Measurements from ENCODE around the gene PPP1R11. TPM values are rescaled to one million over a fixed set of nuclear protein-coding genes. Genes with fewer than 3 reads are reported as not detected.

PPP1R11 gene
- total RNA-seq, 1 donor from 2014 or later: 43.0 TPM

DNA sequence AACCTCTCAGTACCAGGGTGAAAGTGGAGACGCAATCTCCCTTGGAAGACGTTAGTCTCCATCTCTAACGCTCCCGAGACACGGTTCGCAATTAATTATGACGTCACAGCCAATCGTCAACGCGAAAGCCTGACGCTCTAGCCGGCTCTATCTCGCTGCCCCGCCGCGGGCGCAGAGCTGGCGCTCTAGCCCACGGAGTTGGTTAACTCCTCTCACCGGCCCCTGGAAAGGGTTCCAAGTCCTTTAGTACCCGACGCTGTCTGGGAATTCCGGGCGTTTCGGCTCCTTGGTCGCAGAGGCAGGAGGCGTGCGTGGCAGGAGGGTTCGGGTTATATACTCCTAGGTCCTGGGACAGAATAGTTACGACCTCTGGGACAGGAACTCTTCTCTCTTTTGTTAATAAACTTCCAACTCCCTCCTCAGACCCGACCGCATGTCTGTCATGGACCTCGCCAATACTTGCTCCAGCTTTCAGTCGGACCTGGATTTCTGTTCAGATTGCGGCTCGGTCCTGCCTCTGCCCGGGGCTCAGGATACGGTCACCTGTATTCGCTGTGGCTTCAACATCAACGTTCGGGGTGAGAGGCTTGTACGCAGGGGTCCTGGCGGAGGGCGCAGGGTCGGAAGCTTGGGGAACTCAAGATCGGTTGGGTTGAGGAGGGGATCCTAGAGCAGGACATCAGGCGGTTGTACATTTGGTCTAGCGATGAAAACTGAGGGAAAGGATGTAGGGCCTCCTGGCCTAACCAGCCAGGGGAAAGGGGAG is 5.7 kb upstream of the PPP1R11 start, which contains the start of gene POLR1H:
POLR1H (plus strand) TSS at position 174 of the 766 bp plus-strand sequence; CDS start at position 434, 260 bp downstream.
- CTCF ChIA-PET: interaction anchor here (1.0 to 3.8 kb wide), 3 partner anchors 42 to 411 kb away, joined by 3 to 14 read pairs (median 7); no protein-coding TSS in a partner anchor
- POLR2A ChIA-PET: interaction anchor here (0.6 to 2.4 kb wide), 18 partner anchors 10 to 1136 kb away, joined by 3 to 20 read pairs (median 4); partner anchors contain the start of genes ABCF1, HLA-A and TRIM26
- peak; percentile 73 for DNase-seq
- intact Hi-C loops (cut with micrococcal nuclease): loop anchor here (2.0 to 5.0 kb wide), 2 partner anchors 118 to 556 kb away; partner anchors contain the start of genes HLA-A, MRPS18B and PPP1R10
- peak within 1 kb of the TSS; percentile 97 for H3K27ac Mint-ChIP-seq
- peaks cover 52% of the 10 kb centered on the region for H3K36me3 Mint-ChIP-seq (ENCODE audit: low read depth)
- no peaks in the 10 kb centered on the region for H3K27me3 Mint-ChIP-seq
- TF ChIP-seq, protein P1, sequence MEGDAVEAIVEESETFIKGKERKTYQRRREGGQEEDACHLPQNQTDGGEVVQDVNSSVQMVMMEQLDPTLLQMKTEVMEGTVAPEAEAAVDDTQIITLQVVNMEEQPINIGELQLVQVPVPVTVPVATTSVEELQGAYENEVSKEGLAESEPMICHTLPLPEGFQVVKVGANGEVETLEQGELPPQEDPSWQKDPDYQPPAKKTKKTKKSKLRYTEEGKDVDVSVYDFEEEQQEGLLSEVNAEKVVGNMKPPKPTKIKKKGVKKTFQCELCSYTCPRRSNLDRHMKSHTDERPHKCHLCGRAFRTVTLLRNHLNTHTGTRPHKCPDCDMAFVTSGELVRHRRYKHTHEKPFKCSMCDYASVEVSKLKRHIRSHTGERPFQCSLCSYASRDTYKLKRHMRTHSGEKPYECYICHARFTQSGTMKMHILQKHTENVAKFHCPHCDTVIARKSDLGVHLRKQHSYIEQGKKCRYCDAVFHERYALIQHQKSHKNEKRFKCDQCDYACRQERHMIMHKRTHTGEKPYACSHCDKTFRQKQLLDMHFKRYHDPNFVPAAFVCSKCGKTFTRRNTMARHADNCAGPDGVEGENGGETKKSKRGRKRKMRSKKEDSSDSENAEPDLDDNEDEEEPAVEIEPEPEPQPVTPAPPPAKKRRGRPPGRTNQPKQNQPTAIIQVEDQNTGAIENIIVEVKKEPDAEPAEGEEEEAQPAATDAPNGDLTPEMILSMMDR (IDR thresholded peaks at IDR 0.05): no peak
- no peaks in the 10 kb centered on the region for H3K9me3 Mint-ChIP-seq
- peak within 1 kb of the TSS; percentile 98 for H3K4me3 Mint-ChIP-seq
- ATAC-seq (ENCODE audit: low read depth): peak; percentile 91
- peaks cover 44% of the 10 kb centered on the region for H3K4me1 Mint-ChIP-seq

DNA sequence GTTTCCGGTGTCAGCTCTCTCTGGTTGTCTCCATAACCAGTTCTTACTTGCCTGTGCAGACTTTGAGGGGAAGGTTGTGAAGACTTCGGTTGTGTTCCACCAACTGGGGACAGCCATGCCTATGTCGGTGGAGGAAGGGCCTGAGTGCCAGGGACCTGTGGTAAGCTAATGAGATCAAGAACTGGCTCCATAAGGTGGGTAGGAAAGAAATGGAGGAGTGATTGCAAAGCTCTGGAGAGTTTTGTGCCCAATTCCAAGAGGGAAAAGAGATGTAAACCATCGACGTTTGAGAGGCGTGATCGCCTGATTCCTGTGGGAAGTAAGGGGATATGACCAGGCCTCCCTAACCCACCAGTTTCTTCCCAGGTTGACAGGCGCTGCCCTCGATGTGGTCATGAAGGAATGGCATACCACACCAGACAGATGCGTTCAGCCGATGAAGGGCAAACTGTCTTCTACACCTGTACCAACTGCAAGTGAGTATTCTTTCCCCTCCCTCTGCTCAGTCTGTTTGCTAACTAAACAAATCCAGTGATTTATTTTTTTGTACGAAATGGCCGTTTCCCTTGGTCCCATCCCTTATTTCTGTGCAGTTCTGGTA is 5.0 kb upstream of the PPP1R11 start:
- H3K4me1 Mint-ChIP-seq: peaks cover 50% of the 10 kb centered on the region
- ATAC-seq (ENCODE audit: low read depth) (peak; percentile 2), DNase-seq (no peak)
- ChIA-PET POLR2A (interaction anchor here (0.6 to 2.4 kb wide), 9 partner anchors 9 to 1136 kb away, joined by 3 to 20 read pairs (median 4); partner anchors contain the start of genes HLA-A and TRIM26), CTCF (interaction anchor here (3.8 kb wide), 1 partner anchor 68 kb away, joined by 14 read pairs; no protein-coding TSS in a partner anchor)
- TF ChIP-seq, protein P1 (IDR thresholded peaks at IDR 0.05): no peak
- no peaks in the 10 kb centered on the region for H3K27me3 Mint-ChIP-seq
- peak overlapping the region; percentile 97 for H3K27ac Mint-ChIP-seq
- intact Hi-C loops (cut with micrococcal nuclease): loop anchor here (2.0 to 5.0 kb wide), 2 partner anchors 119 to 555 kb away; partner anchors contain the start of genes HLA-A, MRPS18B and PPP1R10
- peak overlapping the region; percentile 98 for H3K4me3 Mint-ChIP-seq
- no peaks in the 10 kb centered on the region for H3K9me3 Mint-ChIP-seq
- H3K36me3 Mint-ChIP-seq (ENCODE audit: low read depth): peaks cover 50% of the 10 kb centered on the region

DNA sequence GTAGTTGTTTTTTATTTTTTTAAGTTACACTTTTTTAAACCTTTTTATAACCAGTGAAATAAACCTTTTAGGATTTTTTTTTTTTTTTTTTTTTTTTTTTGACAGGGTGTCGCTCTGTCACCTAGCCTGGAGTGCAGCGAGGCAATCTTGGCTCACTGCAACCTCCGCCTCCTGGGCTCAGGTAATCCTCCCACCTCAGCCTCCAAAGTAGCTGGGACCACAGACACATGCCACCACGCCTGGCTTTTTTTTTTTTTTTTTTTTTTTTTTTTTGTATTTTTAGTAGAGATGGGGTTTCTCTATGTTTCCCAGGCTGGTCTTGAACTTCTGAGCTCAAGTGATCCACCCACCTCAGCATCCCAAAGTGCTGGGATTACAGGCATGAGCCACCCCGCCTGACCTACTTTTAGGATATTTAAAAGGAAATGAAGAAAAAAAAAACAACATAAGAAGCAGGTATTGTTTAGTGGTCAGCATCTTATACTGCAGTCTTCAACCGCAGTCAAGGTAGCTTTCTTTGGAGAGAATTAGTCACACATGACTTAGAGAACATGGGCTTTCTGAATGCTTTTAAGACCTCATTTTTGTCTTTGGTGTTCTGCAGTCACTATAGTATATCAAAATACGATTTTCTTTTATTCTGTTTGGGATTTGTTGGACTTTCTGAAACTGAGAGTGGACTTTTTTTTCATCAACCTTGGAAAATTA is 4.4 kb upstream of the PPP1R11 start:
- no peak for ATAC-seq (ENCODE audit: low read depth)
- CTCF ChIA-PET: no interaction called here

DNA sequence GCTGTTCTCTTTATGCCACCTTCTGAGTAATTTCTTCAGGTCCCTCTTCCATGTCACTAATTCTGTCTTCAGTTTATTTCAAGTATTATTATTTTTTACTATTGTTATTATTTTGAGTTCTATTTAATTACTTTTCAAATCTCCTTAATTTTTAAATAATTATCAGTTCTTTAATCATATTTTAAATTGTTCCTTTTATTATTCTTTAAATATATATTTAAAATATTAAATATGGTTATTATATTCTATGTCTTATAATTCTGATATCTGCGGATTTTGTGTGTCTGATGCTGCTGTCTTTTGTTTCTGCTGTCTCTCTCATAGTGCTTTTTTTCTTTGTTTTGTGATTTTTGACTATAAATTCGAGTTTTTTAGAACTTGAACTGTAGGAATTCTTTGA is 3.7 kb upstream of the PPP1R11 start:
- Mint-ChIP-seq H3K4me1 (peaks cover 63% of the 10 kb centered on the region), H3K27ac (no peak overlapping the region), H3K27me3 (no peaks in the 10 kb centered on the region), H3K9me3 (no peaks in the 10 kb centered on the region), H3K36me3 (ENCODE audit: low read depth) (peaks cover 52% of the 10 kb centered on the region), H3K4me3 (peak overlapping the region; percentile 11)
- POLR2A ChIA-PET: no interaction called here
- ATAC-seq (ENCODE audit: low read depth): no peak
- intact Hi-C loops (cut with micrococcal nuclease): loop anchor here (5.0 kb wide), 1 partner anchor 554 kb away; the partner anchor contains the start of genes MRPS18B and PPP1R10
- CTCF ChIA-PET: no interaction called here
- TF ChIP-seq, protein P1 (IDR thresholded peaks at IDR 0.05): no peak
- DNase-seq: no peak

More for the DNA sequence above, 4.4 kb upstream of the PPP1R11 start:
- Mint-ChIP-seq H3K9me3 (no peaks in the 10 kb centered on the region), H3K4me1 (peaks cover 56% of the 10 kb centered on the region), H3K4me3 (peak overlapping the region; percentile 98), H3K27ac (no peak overlapping the region), H3K27me3 (no peaks in the 10 kb centered on the region), H3K36me3 (ENCODE audit: low read depth) (peaks cover 50% of the 10 kb centered on the region)
- no peak for DNase-seq
- POLR2A ChIA-PET: interaction anchor here (0.6 to 2.4 kb wide), 6 partner anchors 40 to 893 kb away, joined by 3 to 20 read pairs (median 6); partner anchors contain the start of gene HLA-A
- intact Hi-C loops (cut with micrococcal nuclease): loop anchor here (5.0 kb wide), 1 partner anchor 555 kb away; the partner anchor contains the start of genes MRPS18B and PPP1R10
- TF ChIP-seq, protein P1 (IDR thresholded peaks at IDR 0.05): no peak
